Ovary (tissue), 9 donors: ENCODE results near the gene CFAP299. TPM values are rescaled to one million over a fixed set of nuclear protein-coding genes. Genes with fewer than 3 reads are reported as not detected.

ENCODE experiments used
- DNase-seq, 5 donors: peaks; one replicate each; pipeline ENCODE4 v3.0.0-alpha.2; 2019 to 2020
- H3K27ac ChIP-seq, 2 donors: fragments of 200-600 bp; one replicate each; pipeline versions ENCODE4 v1.5.1 to v1.8.0; 2019 to 2022
- H3K27me3 ChIP-seq: fragments of 200-600 bp; one replicate; pipeline ENCODE4 v1.8.0; 2022
- H3K36me3 ChIP-seq: fragments of 200-600 bp; sonication (generic); one replicate; pipeline ENCODE4 v1.5.1; 2019
- H3K4me1 ChIP-seq: one replicate; pipeline ENCODE4 v1.8.1; 2013; ENCODE audit warnings: mild to moderate bottlenecking, moderate library complexity; ENCODE audit not compliant: insufficient read depth
- H3K4me3 ChIP-seq: fragments of 200-600 bp; sonication (generic); one replicate; pipeline ENCODE4 v1.5.1; 2017
- H3K9me3 ChIP-seq, 2 donors: fragments of 200-600 bp in 1 of 2; sonication (generic) in 1 of 2; one replicate each; pipeline versions ENCODE4 v1.5.1 to v1.8.1; 2013 to 2019; ENCODE audit warnings: mild to moderate bottlenecking in 1 of 2, moderate library complexity in 1 of 2
- EP300 ChIP-seq: sonication (generic); formaldehyde crosslinking; IDR thresholded peaks from one replicate; pipeline ENCODE4 v1.6.1; 2017; ENCODE audit warnings: antibody characterized with exemption
- POLR2A ChIP-seq: fragments of 450-650 bp; IDR thresholded peaks from one replicate; pipeline ENCODE4 v1.6.1; 2017; ENCODE audit warnings: antibody characterized with exemption, mild to moderate bottlenecking, moderate library complexity
- WGBS, 3 donors: extraction: QIAGEN DNeasy Blood & Tissue Kit in 1 of 3; methylation state at CpG; one replicate each; pipeline versions ENCODE4 v1.1.5 to v1.1.7; 2013 to 2017; 5-methylcytosine and 5-hydroxymethylcytosine counted together
- intact Hi-C, 4 donors: fragments of 100-400 bp; cut with DNase I; formaldehyde crosslinking; loops; one replicate each; pipeline versions ENCODE4 v1.11.0 to v1.15.1; 2022 to 2023
- polyA plus RNA-seq, 2 donors: library from polyadenylated mRNA; stranded (reverse); fragments of 200-250 nt in 1 of 2; fragments of 350-450 nt in 1 of 2; fragmentation: Illumina TruSeq in 1 of 2; extraction: RNeasy Lipid Tissue Mini Kit (QIAGEN cat#74804) in 1 of 2; gene quantifications; one replicate each; pipeline ENCODE4 v1.2.3, GENCODE V29; 2013 to 2014
- total RNA-seq, 7 donors: library from RNA; depleted of rRNA in 2 of 7; stranded (reverse); fragments of >200 nt in 2 of 7; fragmentation: NEBNext Ultra II Directional in 3 of 7; extraction: Animal tissue kit (Norgen Biotek cat#: 25700) in 3 of 7; gene quantifications; one replicate each; pipeline versions ENCODE4 v1.1.0 to v1.2.4, GENCODE V29; 2016 to 2023
- TF ChIP-seq, protein P1 (sequence below), 3 donors: fragments of 450-650 bp in 2 of 3; fragments of 200-600 bp in 1 of 3; IDR thresholded peaks; one replicate each; pipeline versions ENCODE4 v1.5.1 to v1.8.0; 2016 to 2022; ENCODE audit warnings: antibody characterized with exemption in 3 of 3, mild to moderate bottlenecking in 1 of 3
- donor health status: DM: no; HTN: no; CAD: no; lungs with moderate emphysema.
- donor health status: DM: no; HTN: no; CAD: no.
- donor health status: Bipolar disorder and iron deficiency.
- donor health status: DM: yes; HTN: yes; CAD: no.
- donor health status: DM: no; HTN: no; CAD: no.
- donor health status: DM: yes; HTN: yes; CAD: no.

The CFAP299 gene
- total and polyA plus RNA-seq, 9 donors, result 0.32 to 17.0 (median 0.97) TPM; not detected in 2

DNA sequence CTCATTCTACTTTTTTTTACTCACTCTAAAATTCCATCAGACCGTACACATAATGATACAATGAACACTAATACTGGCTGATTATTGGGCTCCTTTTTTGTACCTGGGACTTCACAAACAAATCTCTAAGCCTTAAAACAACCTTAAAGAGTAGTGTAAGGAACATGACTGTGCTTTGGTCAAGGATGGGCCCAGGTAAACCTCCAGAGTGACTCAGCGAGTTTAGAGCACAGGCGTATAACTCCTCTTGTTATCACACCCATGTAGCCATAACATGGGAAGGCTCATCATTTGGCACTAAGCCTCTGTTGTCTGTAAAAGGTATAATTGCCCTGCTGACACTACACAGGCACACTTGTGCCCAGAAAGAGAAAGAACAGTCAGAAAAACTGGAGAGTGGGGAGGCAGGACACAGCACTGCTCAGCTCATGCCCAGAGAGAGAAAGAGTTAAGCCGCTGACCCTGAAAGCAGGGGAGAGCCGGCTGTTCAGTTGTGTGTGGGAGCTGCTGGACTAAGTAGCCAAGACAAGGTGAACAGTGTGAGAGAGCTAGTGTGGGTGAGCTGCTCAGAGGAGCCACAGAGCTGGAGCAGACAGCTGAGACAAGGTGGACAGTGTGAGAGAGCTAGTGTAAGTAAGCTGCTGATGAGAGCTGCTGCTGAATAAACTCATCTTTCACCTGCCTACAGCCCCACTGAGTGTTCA lies 375.4 kb downstream of the CFAP299 start:
- no peaks in the 10 kb centered on the region for H3K36me3 ChIP-seq
- no peak overlapping the region for H3K27ac ChIP-seq
- H3K9me3 ChIP-seq, result no peaks in the 10 kb centered on the region
- H3K4me1 ChIP-seq, result no peaks in the 10 kb centered on the region
- TF ChIP-seq, protein P1, sequence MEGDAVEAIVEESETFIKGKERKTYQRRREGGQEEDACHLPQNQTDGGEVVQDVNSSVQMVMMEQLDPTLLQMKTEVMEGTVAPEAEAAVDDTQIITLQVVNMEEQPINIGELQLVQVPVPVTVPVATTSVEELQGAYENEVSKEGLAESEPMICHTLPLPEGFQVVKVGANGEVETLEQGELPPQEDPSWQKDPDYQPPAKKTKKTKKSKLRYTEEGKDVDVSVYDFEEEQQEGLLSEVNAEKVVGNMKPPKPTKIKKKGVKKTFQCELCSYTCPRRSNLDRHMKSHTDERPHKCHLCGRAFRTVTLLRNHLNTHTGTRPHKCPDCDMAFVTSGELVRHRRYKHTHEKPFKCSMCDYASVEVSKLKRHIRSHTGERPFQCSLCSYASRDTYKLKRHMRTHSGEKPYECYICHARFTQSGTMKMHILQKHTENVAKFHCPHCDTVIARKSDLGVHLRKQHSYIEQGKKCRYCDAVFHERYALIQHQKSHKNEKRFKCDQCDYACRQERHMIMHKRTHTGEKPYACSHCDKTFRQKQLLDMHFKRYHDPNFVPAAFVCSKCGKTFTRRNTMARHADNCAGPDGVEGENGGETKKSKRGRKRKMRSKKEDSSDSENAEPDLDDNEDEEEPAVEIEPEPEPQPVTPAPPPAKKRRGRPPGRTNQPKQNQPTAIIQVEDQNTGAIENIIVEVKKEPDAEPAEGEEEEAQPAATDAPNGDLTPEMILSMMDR (IDR thresholded peaks at IDR 0.05), result no peak
- TF ChIP-seq POLR2A, result no peak
- TF ChIP-seq EP300, result no peak
- H3K4me3 ChIP-seq, result no peak overlapping the region
- intact Hi-C loops, result no loop called here
- no peaks in the 10 kb centered on the region for H3K27me3 ChIP-seq
- DNase-seq, result no peak
- 58 to 63% (median 60%) methylated on average over 5 of the region's 5 CpGs for WGBS, 3 donors

DNA sequence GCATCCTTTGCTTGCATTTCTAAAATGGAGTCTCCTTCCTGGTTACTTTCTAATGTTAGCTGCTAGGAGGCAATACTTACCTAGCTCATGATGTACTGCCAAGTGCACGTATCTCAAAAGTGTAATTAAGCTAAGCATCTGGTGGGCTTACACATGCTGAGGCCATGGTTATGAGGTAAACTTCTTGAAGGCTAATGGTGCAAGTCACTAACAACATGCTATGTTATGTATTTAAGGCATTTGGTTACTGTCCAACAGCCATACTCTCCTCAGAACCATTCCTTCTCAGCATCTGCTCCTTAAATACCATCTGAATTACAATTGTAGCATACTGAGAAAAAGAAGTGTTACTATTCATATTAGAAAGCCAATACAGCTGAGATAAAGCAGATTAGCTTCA lies 376.4 kb downstream of the CFAP299 start:
- Histone ChIP-seq H3K9me3 (no peaks in the 10 kb centered on the region), H3K27ac (no peak overlapping the region), H3K4me3 (no peak overlapping the region), H3K36me3 (no peaks in the 10 kb centered on the region), H3K27me3 (no peaks in the 10 kb centered on the region), H3K4me1 (no peaks in the 10 kb centered on the region)
- 88 to 95% (median 91%) methylated on average over 1 of the region's 1 CpG for WGBS, 3 donors
- no peak for TF ChIP-seq POLR2A
- TF ChIP-seq, protein P1 (IDR thresholded peaks at IDR 0.05), result no peak
- TF ChIP-seq EP300, result no peak
- intact Hi-C loops, result no loop called here
- DNase-seq, result no peak

DNA sequence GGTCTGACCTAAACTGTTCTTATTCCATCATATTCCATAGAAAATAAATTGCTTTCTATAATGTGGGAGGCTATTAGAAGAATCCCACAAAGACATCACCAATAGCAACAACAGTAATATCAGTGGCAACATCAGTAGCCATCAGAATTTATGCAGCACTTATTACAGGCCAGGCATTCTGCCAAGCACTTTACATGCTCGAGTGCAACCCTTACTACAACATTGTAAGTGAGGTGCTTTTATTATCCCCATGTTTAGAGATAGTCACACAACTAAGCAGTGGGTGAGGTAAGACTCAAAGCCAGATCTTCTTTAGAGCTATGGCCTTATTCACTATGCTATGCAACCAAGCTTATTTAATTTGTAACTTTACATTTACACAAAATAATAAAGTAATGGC lies 377.9 kb downstream of the CFAP299 start:
- Histone ChIP-seq H3K36me3 (no peaks in the 10 kb centered on the region), H3K27ac (no peak overlapping the region), H3K4me3 (no peak overlapping the region), H3K27me3 (no peaks in the 10 kb centered on the region), H3K4me1 (no peaks in the 10 kb centered on the region), H3K9me3 (no peaks in the 10 kb centered on the region)
- DNase-seq, result no peak
- intact Hi-C loops, result no loop called here
- TF ChIP-seq EP300, result no peak
- no peak for TF ChIP-seq POLR2A
- TF ChIP-seq, protein P1 (IDR thresholded peaks at IDR 0.05), result no peak
- WGBS, 3 donors, result 55 to 64% (median 62%) methylated on average over 1 of the region's 1 CpG

DNA sequence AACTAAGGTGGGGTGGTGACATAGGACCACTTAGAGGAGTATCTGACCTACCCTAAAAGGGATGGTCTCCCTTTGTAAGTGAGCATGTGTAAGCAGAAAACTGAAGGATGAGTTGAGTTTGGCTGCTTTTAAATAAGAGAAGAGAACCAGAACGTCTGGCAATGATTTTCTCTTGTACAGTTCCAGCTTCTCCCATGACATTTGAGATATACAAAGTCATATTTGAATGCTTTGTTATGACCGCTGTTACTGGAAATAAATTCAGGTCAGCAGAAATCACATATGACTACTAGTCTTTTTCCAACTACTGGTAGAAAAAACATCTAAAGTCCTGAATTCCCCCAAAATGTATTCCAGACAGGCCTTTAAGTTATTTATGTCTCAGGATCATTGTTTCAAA lies 381.7 kb downstream of the CFAP299 start:
- no peaks in the 10 kb centered on the region for H3K4me1 ChIP-seq
- intact Hi-C loops, result no loop called here
- H3K36me3 ChIP-seq, result no peaks in the 10 kb centered on the region
- H3K4me3 ChIP-seq, result no peak overlapping the region
- 50 to 65% (median 61%) methylated on average over 2 of the region's 2 CpGs for WGBS, 3 donors
- DNase-seq, result no peak
- no peak overlapping the region for H3K27ac ChIP-seq
- TF ChIP-seq POLR2A, result no peak
- TF ChIP-seq EP300, result no peak
- TF ChIP-seq, protein P1 (IDR thresholded peaks at IDR 0.05), result no peak
- H3K9me3 ChIP-seq, result no peaks in the 10 kb centered on the region
- H3K27me3 ChIP-seq, result no peaks in the 10 kb centered on the region
